ENCODE results near the gene PITX2. TPM values are rescaled to one million over a fixed set of nuclear protein-coding genes. Genes with fewer than 3 reads are reported as not detected.
A peak's percentile ranks its signal among the peaks of the same experiment; 100 is the strongest.
"Not testable (repeated sequence)": the region's sequence is repeated elsewhere in the genome, so short reads cannot be mapped to it uniquely, and the experiment has no call there.

PITX2 gene
- total and polyA plus RNA-seq, 2 experiments from 2014 or later = 1.5 to 7.0 TPM

- no peak overlapping the region for H3K27ac ChIP-seq
- H3K9me3 ChIP-seq (ENCODE audit: low read depth) = no peaks in the 10 kb centered on the region
- no peaks in the 10 kb centered on the region for H3K27me3 ChIP-seq
- no peak overlapping the region for H3K4me3 ChIP-seq
- no peaks in the 10 kb centered on the region for H3K36me3 ChIP-seq
- TF ChIP-seq CTCF (IDR thresholded peaks at IDR 0.05; ENCODE audit: low read depth, low read length) = no peak
- DNase-seq (ENCODE audit: low read depth in 1 of 2, low spot score in 1 of 2) = no peak
- H3K4me1 ChIP-seq (ENCODE audit: low read depth) = no peaks in the 10 kb centered on the region
Measured at GRCh38 chr4:110587666-110588285, 35.1 kb downstream of the PITX2 start.

DNA sequence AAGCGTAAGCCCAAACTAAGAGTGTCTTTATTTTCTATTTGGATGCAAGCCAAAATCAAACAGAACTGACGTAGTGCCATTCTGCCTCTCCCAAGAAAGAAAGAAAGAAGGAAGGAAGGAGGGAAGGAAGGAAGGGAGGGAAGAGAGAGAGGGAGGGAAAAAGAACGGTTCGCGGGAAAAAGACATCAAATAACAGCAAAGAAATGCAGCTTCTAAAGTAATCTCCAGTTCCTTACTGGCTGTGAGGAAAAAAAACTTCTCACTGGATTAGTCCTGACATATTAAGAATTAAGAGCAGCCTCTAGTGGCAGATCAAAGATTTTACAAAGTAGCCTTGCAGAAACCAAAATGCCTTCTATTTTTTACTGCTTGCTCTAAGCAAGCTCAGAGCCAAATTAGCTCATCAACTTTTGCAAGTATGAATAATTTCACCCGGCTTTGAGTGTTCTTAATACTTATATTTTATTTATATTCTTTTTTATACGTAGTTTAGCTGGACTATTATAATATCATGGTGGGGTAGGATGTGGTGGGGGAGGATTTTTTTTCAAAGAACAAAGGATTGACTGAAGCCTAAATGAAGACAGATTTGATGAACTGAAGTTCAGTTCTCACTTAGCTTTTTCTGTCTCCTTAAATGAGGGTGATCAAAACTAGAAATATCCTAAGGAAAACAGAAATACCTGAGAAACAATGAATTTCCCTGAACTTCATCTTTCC is 36.6 kb downstream of the PITX2 start:
- Histone ChIP-seq H3K9me3 (ENCODE audit: low read depth) (no peaks in the 10 kb centered on the region), H3K27me3 (no peaks in the 10 kb centered on the region), H3K4me1 (ENCODE audit: low read depth) (no peaks in the 10 kb centered on the region), H3K27ac (no peak overlapping the region), H3K4me3 (no peak overlapping the region), H3K36me3 (no peaks in the 10 kb centered on the region)
- peak; percentile 69 for TF ChIP-seq CTCF (IDR thresholded peaks at IDR 0.05; ENCODE audit: low read depth, low read length)
- peak; percentile 23 to 78 for DNase-seq (ENCODE audit: low read depth in 1 of 2, low spot score in 1 of 2)

DNA sequence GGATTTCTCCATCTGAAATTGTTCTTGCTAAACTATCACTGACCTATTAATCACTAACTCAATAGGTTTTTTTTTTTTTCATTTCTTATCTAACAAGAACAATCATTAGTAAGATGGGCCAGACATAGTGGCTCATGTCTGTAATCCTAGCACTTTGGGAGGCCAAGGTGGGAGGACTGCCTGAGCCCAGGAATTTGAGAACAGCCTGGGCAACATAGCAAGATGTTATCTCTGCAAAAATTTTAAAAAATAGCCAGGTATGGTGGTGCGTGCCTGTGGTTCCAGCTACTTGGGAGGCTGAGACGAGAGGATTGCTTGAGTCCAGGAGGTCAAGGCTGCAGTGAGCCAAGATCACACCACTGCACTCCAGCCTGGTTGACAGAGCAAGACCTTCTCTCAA is 46.2 kb downstream of the PITX2 start:
- not testable (repeated sequence) for H3K4me3 ChIP-seq; H3K36me3 ChIP-seq; DNase-seq (ENCODE audit: low read depth in 1 of 2, low spot score in 1 of 2); H3K27me3 ChIP-seq; H3K27ac ChIP-seq; H3K9me3 ChIP-seq (ENCODE audit: low read depth); H3K4me1 ChIP-seq (ENCODE audit: low read depth)

Other genes with a start within 250 kb of the PITX2 start
- 2.7 and 5.5 TPM in 2 replicates for gene ENPEP, start 146.9 kb downstream of the PITX2 start, total RNA-seq
- 4.6 and 5.8 TPM in 2 replicates for gene ENPEP, start 146.9 kb downstream of the PITX2 start, polyA plus RNA-seq